Memory B cell (primary cell): ENCODE results near the gene RGPD4.
"Not testable (repeated sequence)": the region's sequence is repeated elsewhere in the genome, so short reads cannot be mapped to it uniquely, and the experiment has no call there.

Experiments used
- ATAC-seq: fragments of 150-1000 bp; cut with Tn5 transposase; 2 replicates; pipeline ENCODE4 v1.10.0; 2021; ENCODE audit warnings: low read depth, mild to moderate bottlenecking, moderate library complexity
- DNase-seq, 2 donors: peaks; one replicate each; pipeline ENCODE4 v3.0.0; 2022; ENCODE audit warnings: low spot score in 2 of 2
- H3K27ac Mint-ChIP-seq: one replicate; pipeline ENCODE4 v1.8.0; 2022; ENCODE audit warnings: mild to moderate bottlenecking, moderate library complexity, mixed read lengths
- H3K27me3 Mint-ChIP-seq: one replicate; pipeline ENCODE4 v1.8.0; 2022; ENCODE audit warnings: mixed read lengths
- H3K36me3 Mint-ChIP-seq: one replicate; pipeline ENCODE4 v1.8.0; 2022; ENCODE audit warnings: mild to moderate bottlenecking, mixed read lengths
- H3K4me1 Mint-ChIP-seq: one replicate; pipeline ENCODE4 v1.8.0; 2022; ENCODE audit warnings: mixed read lengths
- H3K4me3 Mint-ChIP-seq: one replicate; pipeline ENCODE4 v1.8.0; 2022; ENCODE audit warnings: mild to moderate bottlenecking, moderate library complexity, mixed read lengths
- H3K9me3 Mint-ChIP-seq: one replicate; pipeline ENCODE4 v1.8.0; 2022; ENCODE audit warnings: mixed read lengths

RGPD4 gene

GRCh38 chr2:107826749-107827148, at the start of gene RGPD4:
Gene RGPD4, plus strand, starts transcription at chr2:107826892. Its CDS starts 122 bp downstream, at chr2:107827014.
- H3K27ac Mint-ChIP-seq, ATAC-seq, H3K27me3 Mint-ChIP-seq, H3K36me3 Mint-ChIP-seq, H3K9me3 Mint-ChIP-seq, DNase-seq, H3K4me3 Mint-ChIP-seq, H3K4me1 Mint-ChIP-seq: not testable (repeated sequence)

GRCh38 chr2:107777974-107778373, 48.7 kb upstream of the RGPD4 start:
- H3K9me3 Mint-ChIP-seq, result no peaks in the 10 kb centered on the region
- no peaks in the 10 kb centered on the region for H3K4me1 Mint-ChIP-seq
- H3K4me3 Mint-ChIP-seq, result no peak overlapping the region
- ATAC-seq (no peak), DNase-seq (no peak)
- no peak overlapping the region for H3K27ac Mint-ChIP-seq
- peaks cover 4% of the 10 kb centered on the region for H3K27me3 Mint-ChIP-seq
- H3K36me3 Mint-ChIP-seq, result no peaks in the 10 kb centered on the region

- Mint-ChIP-seq H3K27ac (no peak overlapping the region), H3K4me3 (no peak overlapping the region), H3K27me3 (no peaks in the 10 kb centered on the region), H3K4me1 (no peaks in the 10 kb centered on the region), H3K9me3 (no peaks in the 10 kb centered on the region), H3K36me3 (no peaks in the 10 kb centered on the region)
- ATAC-seq (no peak), DNase-seq (no peak)
Observed at GRCh38 chr2:107785756-107786155, 40.9 kb upstream of the RGPD4 start.

- no peaks in the 10 kb centered on the region for H3K4me1 Mint-ChIP-seq
- no peaks in the 10 kb centered on the region for H3K27me3 Mint-ChIP-seq
- no peaks in the 10 kb centered on the region for H3K36me3 Mint-ChIP-seq
- no peak overlapping the region for H3K27ac Mint-ChIP-seq
- H3K9me3 Mint-ChIP-seq, result peaks cover 2% of the 10 kb centered on the region
- ATAC-seq (no peak), DNase-seq (no peak)
- no peak overlapping the region for H3K4me3 Mint-ChIP-seq
Observed at GRCh38 chr2:107790837-107791236, 35.9 kb upstream of the RGPD4 start.

- Mint-ChIP-seq H3K27me3 (no peaks in the 10 kb centered on the region), H3K9me3 (peaks cover under 1% of the 10 kb centered on the region), H3K4me1 (no peaks in the 10 kb centered on the region), H3K4me3 (no peak overlapping the region), H3K36me3 (no peaks in the 10 kb centered on the region), H3K27ac (no peak overlapping the region)
- no peak for DNase-seq
- no peak for ATAC-seq
Observed at GRCh38 chr2:107801498-107801897, 25.2 kb upstream of the RGPD4 start.

GRCh38 chr2:107804608-107805498, 21.8 kb upstream of the RGPD4 start:
- no peaks in the 10 kb centered on the region for H3K36me3 Mint-ChIP-seq
- H3K27ac Mint-ChIP-seq, result no peak overlapping the region
- no peak for ATAC-seq
- no peaks in the 10 kb centered on the region for H3K27me3 Mint-ChIP-seq
- H3K4me3 Mint-ChIP-seq, result no peak overlapping the region
- DNase-seq, result no peak
- no peaks in the 10 kb centered on the region for H3K4me1 Mint-ChIP-seq
- no peaks in the 10 kb centered on the region for H3K9me3 Mint-ChIP-seq

- no peaks in the 10 kb centered on the region for H3K36me3 Mint-ChIP-seq
- H3K27ac Mint-ChIP-seq, result no peak overlapping the region
- DNase-seq, result no peak
- no peaks in the 10 kb centered on the region for H3K27me3 Mint-ChIP-seq
- ATAC-seq, result no peak
- no peaks in the 10 kb centered on the region for H3K9me3 Mint-ChIP-seq
- no peak overlapping the region for H3K4me3 Mint-ChIP-seq
- H3K4me1 Mint-ChIP-seq, result no peaks in the 10 kb centered on the region
Observed at GRCh38 chr2:107806901-107807300, 19.8 kb upstream of the RGPD4 start.

- no peaks in the 10 kb centered on the region for H3K4me1 Mint-ChIP-seq
- no peak overlapping the region for H3K27ac Mint-ChIP-seq
- no peak for ATAC-seq
- no peaks in the 10 kb centered on the region for H3K36me3 Mint-ChIP-seq
- H3K27me3 Mint-ChIP-seq, result no peaks in the 10 kb centered on the region
- no peak overlapping the region for H3K4me3 Mint-ChIP-seq
- DNase-seq, result no peak
- no peaks in the 10 kb centered on the region for H3K9me3 Mint-ChIP-seq
Observed at GRCh38 chr2:107807988-107808387, 18.7 kb upstream of the RGPD4 start.

GRCh38 chr2:107808959-107809358, 17.7 kb upstream of the RGPD4 start:
- no peaks in the 10 kb centered on the region for H3K36me3 Mint-ChIP-seq

GRCh38 chr2:107809835-107810234, 16.9 kb upstream of the RGPD4 start:
- DNase-seq, result no peak
- Mint-ChIP-seq H3K27me3 (no peaks in the 10 kb centered on the region), H3K9me3 (no peaks in the 10 kb centered on the region), H3K4me3 (no peak overlapping the region), H3K36me3 (no peaks in the 10 kb centered on the region), H3K27ac (no peak overlapping the region), H3K4me1 (no peaks in the 10 kb centered on the region)
- no peak for ATAC-seq

More at GRCh38 chr2:107808959-107809358, 17.7 kb upstream of the RGPD4 start:
- no peaks in the 10 kb centered on the region for H3K9me3 Mint-ChIP-seq
- ATAC-seq (no peak), DNase-seq (no peak)
- no peak overlapping the region for H3K4me3 Mint-ChIP-seq
- no peaks in the 10 kb centered on the region for H3K27me3 Mint-ChIP-seq
- H3K4me1 Mint-ChIP-seq, result no peaks in the 10 kb centered on the region
- H3K27ac Mint-ChIP-seq, result no peak overlapping the region

- Mint-ChIP-seq H3K36me3 (no peaks in the 10 kb centered on the region), H3K4me1 (no peaks in the 10 kb centered on the region), H3K4me3 (no peak overlapping the region), H3K27ac (no peak overlapping the region), H3K27me3 (no peaks in the 10 kb centered on the region), H3K9me3 (no peaks in the 10 kb centered on the region)
- DNase-seq, result no peak
- ATAC-seq, result no peak
Observed at GRCh38 chr2:107810734-107811133, 16.0 kb upstream of the RGPD4 start.

GRCh38 chr2:107811411-107811810, 15.3 kb upstream of the RGPD4 start:
- no peaks in the 10 kb centered on the region for H3K9me3 Mint-ChIP-seq
- no peaks in the 10 kb centered on the region for H3K4me1 Mint-ChIP-seq
- H3K4me3 Mint-ChIP-seq, result no peak overlapping the region
- H3K27me3 Mint-ChIP-seq, result no peaks in the 10 kb centered on the region
- ATAC-seq, result no peak
- no peak for DNase-seq
- H3K36me3 Mint-ChIP-seq, result no peaks in the 10 kb centered on the region
- H3K27ac Mint-ChIP-seq, result no peak overlapping the region

- ATAC-seq, result no peak
- Mint-ChIP-seq H3K27me3 (no peaks in the 10 kb centered on the region), H3K27ac (no peak overlapping the region), H3K9me3 (no peaks in the 10 kb centered on the region), H3K4me1 (no peaks in the 10 kb centered on the region), H3K4me3 (no peak overlapping the region), H3K36me3 (no peaks in the 10 kb centered on the region)
- DNase-seq, result no peak
Observed at GRCh38 chr2:107812006-107812405, 14.7 kb upstream of the RGPD4 start.

- Mint-ChIP-seq H3K36me3 (no peaks in the 10 kb centered on the region), H3K9me3 (no peaks in the 10 kb centered on the region), H3K4me3 (no peak overlapping the region), H3K4me1 (no peaks in the 10 kb centered on the region), H3K27ac (no peak overlapping the region), H3K27me3 (no peaks in the 10 kb centered on the region)
- ATAC-seq (no peak), DNase-seq (no peak)
Observed at GRCh38 chr2:107817378-107817777, 9.3 kb upstream of the RGPD4 start.

- Mint-ChIP-seq H3K9me3 (no peaks in the 10 kb centered on the region), H3K36me3 (no peaks in the 10 kb centered on the region), H3K4me3 (no peak overlapping the region), H3K4me1 (no peaks in the 10 kb centered on the region), H3K27ac (no peak overlapping the region), H3K27me3 (no peaks in the 10 kb centered on the region)
- DNase-seq (no peak), ATAC-seq (no peak)
Observed at GRCh38 chr2:107822302-107822701, 4.4 kb upstream of the RGPD4 start.
